H1 (cell line): ENCODE measurements around the gene CEP44. TPM values are rescaled to one million over a fixed set of nuclear protein-coding genes. Genes with fewer than 3 reads are reported as not detected.

Experiments
- RNF2 ChIP-seq: fragments of 200-900, 300-1000 bp; sonication (generic); IDR thresholded peaks from 2 replicates; pipeline ENCODE4 v1.7.1; 2016; ENCODE audit warnings: borderline replicate concordance, low read depth, mild to moderate bottlenecking, antibody characterized with exemption, low read length; ENCODE audit not compliant: poor library complexity, severe bottlenecking; ENCODE audit errors: missing control alignments
- polyA plus RNA-seq, 7 experiments: library from polyadenylated mRNA; depleted of rRNA in 3 of 7; stranded (reverse) in 5 of 7; unstranded in 2 of 7; fragments of >200 nt in 5 of 7; fragments of 200-250 nt in 2 of 7; gene quantifications; 1 replicate in 5 of 7; 2 replicates in 1 of 7; 4 replicates in 1 of 7; pipeline versions ENCODE4 v1.2.1 to v1.2.3, GENCODE V29; 2011 to 2013; ENCODE audit warnings: missing spikeins in 2 of 7, mixed read lengths in 2 of 7
- total RNA-seq: library from RNA; stranded (reverse); fragmentation: NEBNext Ultra II Directional; extraction: Animal tissue kit (Norgen Biotek cat#: 25700); gene quantifications from 2 replicates; pipeline ENCODE4 v1.2.1, GENCODE V29; 2021

CEP44 gene
- total and polyA plus RNA-seq, 2 of the 8 experiments (the other 6 are each of a cell fraction or from before 2014, with no cell fraction given), result 3.4 to 17.1 TPM

DNA sequence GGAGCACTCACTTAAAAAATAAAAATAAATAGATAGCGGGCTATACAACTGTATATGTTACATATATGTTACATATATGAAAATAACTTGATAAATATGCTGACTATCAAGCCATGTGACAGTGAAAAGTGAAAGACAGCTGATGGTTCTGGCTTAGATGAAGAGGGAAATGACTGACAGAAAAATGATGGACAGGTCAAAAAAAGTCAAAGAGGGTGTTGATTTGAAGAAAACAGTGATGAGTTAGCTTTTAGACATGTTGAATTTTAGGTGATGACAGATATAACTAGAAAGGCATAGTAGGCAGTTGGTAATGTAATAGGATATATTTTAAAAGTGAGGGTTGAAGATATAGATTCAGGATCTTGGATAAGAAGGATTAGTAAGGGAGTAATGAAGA is 38.0 kb upstream of the CEP44 start (continued):
- TF ChIP-seq RNF2, result no peak
